Urinary bladder (tissue), 4 donors: ENCODE results near the gene RNF150. TPM values are rescaled to one million over a fixed set of nuclear protein-coding genes. Genes with fewer than 3 reads are reported as not detected.

Source experiments
- DNase-seq: peaks from one replicate; pipeline ENCODE4 v3.0.0-alpha.2; 2015; ENCODE audit errors: extremely low spot score
- H3K27ac ChIP-seq: one replicate; pipeline ENCODE4 v1.5.1; 2013; ENCODE audit warnings: low read depth, mild to moderate bottlenecking, moderate library complexity
- H3K36me3 ChIP-seq: one replicate; pipeline ENCODE4 v1.6.1; 2013; ENCODE audit warnings: mild to moderate bottlenecking, moderate library complexity; ENCODE audit not compliant: insufficient read depth
- H3K4me1 ChIP-seq: one replicate; pipeline ENCODE4 v1.6.1; 2013; ENCODE audit warnings: mild to moderate bottlenecking, moderate library complexity; ENCODE audit not compliant: insufficient read depth
- H3K4me3 ChIP-seq: one replicate; pipeline ENCODE4 v1.5.1; 2013; ENCODE audit warnings: low read depth, low read length
- WGBS: extraction: QIAGEN DNeasy Blood & Tissue Kit; methylation state at CpG from one replicate; pipeline ENCODE4 v1.1.7; 2013; 5-methylcytosine and 5-hydroxymethylcytosine counted together
- polyA plus RNA-seq: library from polyadenylated mRNA; stranded (reverse); fragments of 200-250 nt; gene quantifications from one replicate; pipeline ENCODE4 v1.2.3, GENCODE V29; 2013
- total RNA-seq: library from RNA; depleted of rRNA; stranded (reverse); fragments of >200 nt; gene quantifications from one replicate; pipeline ENCODE4 v1.2.3, GENCODE V29; 2014
- donor health status: healthy with polysubstance abuse.
- donor health status: healthy.

RNF150 gene
- total and polyA plus RNA-seq, 2 donors = 13.2 to 41.3 TPM

GRCh38 chr4:141144207-141144606 lies 10.9 kb upstream of the RNF150 start:
- H3K4me3 ChIP-seq = no peak overlapping the region

DNA sequence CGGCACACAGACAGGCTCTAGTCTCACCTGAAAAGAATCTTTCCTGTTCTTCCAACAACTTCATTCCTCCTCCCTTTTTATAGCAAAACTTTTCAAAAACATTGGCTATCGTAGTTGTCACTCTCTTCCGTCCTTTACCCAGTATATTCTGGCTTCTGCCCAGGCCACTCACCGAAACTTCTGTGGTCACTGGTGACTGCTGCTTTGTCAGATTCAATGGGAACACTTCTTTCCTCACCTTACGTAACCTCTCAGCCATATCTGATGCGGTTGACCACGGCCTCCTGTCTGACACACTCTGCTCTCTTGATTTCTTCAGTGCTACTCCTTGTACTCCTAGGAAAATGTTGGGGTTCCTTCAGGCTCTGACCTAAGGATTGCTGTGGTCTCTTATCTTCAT lies 9.2 kb upstream of the RNF150 start:
- WGBS = 88% methylated on average over 7 of the region's 7 CpGs

More at GRCh38 chr4:141144207-141144606, 10.9 kb upstream of the RNF150 start:
- no peaks in the 10 kb centered on the region for H3K36me3 ChIP-seq
- no peak for DNase-seq
- WGBS = 94% methylated on average over 2 of the region's 2 CpGs
- H3K4me1 ChIP-seq = no peaks in the 10 kb centered on the region
- H3K27ac ChIP-seq = no peak overlapping the region

DNA sequence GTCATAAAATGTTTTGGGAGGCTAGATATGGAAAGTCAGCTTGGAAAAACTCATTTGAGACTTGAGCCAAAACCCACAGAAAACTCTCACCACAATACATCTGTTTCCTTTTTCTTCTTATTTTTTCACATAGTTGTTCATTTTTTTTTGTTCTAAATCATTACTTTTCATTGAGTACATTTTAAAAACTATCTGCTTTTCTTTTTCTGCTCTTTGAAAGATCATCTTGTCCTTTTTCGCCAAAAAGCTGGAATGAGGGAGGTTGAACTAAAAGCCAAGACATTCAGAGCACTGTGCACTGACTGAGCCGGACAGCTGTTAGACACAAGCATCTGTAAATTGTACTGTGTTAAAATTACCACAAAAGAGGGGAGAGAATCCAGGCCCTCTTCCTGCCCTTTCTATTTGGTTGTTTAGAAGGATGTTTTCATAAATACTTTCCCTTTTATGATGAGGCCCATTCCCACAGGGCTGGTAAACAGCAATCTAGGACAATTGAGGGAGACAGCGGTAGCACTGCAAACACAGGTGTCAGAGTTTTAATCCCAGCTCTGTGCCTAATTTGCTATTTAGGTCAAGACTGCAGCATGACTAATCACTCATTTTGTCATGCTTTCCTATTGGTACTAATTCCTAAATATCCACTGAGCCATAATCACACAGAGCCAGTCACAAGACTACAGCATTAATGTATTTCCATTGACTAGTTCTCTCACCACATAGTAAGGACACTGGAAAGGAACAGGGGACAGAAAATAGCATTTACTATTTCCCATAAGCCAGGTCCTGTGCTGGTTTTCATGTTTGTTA lies 7.3 kb upstream of the RNF150 start:
- no peak for DNase-seq
- H3K4me3 ChIP-seq = no peak overlapping the region
- no peaks in the 10 kb centered on the region for H3K36me3 ChIP-seq
- H3K4me1 ChIP-seq = no peaks in the 10 kb centered on the region
- no peak overlapping the region for H3K27ac ChIP-seq
- WGBS = 65% methylated on average over 3 of the region's 3 CpGs

More for the DNA sequence above, 9.2 kb upstream of the RNF150 start:
- no peak overlapping the region for H3K27ac ChIP-seq
- no peaks in the 10 kb centered on the region for H3K4me1 ChIP-seq
- DNase-seq = no peak
- H3K36me3 ChIP-seq = no peaks in the 10 kb centered on the region
- no peak overlapping the region for H3K4me3 ChIP-seq

- no peak overlapping the region for H3K4me3 ChIP-seq
- 41% methylated on average over 11 of the region's 11 CpGs for WGBS
These were observed 1.0 kb upstream of the RNF150 start for GRCh38 chr4:141133999-141134995.

GRCh38 chr4:141132709-141133145 lies 542 bp downstream of the RNF150 start:
- no peaks in the 10 kb centered on the region for H3K36me3 ChIP-seq
- no peaks in the 10 kb centered on the region for H3K4me1 ChIP-seq
- H3K27ac ChIP-seq = no peak overlapping the region
- peak overlapping the region; percentile 78 for H3K4me3 ChIP-seq
- under 1% methylated on average over 42 of the region's 42 CpGs for WGBS
- DNase-seq = no peak

More at GRCh38 chr4:141133999-141134995, 1.0 kb upstream of the RNF150 start:
- no peak for DNase-seq
- no peaks in the 10 kb centered on the region for H3K4me1 ChIP-seq
- H3K27ac ChIP-seq = no peak overlapping the region
- H3K36me3 ChIP-seq = no peaks in the 10 kb centered on the region

- Histone ChIP-seq H3K4me3 (peak overlapping the region; percentile 78), H3K36me3 (no peaks in the 10 kb centered on the region), H3K4me1 (no peaks in the 10 kb centered on the region), H3K27ac (no peak overlapping the region)
- WGBS = under 1% methylated on average over 64 of the region's 64 CpGs
- no peak for DNase-seq
These were observed 1.1 kb downstream of the RNF150 start for GRCh38 chr4:141132072-141132708.

- Histone ChIP-seq H3K27ac (no peak overlapping the region), H3K4me3 (peak overlapping the region; percentile 78), H3K36me3 (no peaks in the 10 kb centered on the region), H3K4me1 (no peaks in the 10 kb centered on the region)
- 13% methylated on average over 8 of the region's 8 CpGs for WGBS
- no peak for DNase-seq
These were observed 1.6 kb downstream of the RNF150 start for GRCh38 chr4:141131723-141132071.

- 48% methylated on average over 6 of the region's 6 CpGs for WGBS
- Histone ChIP-seq H3K27ac (no peak overlapping the region), H3K4me1 (no peaks in the 10 kb centered on the region), H3K4me3 (peak overlapping the region; percentile 78), H3K36me3 (no peaks in the 10 kb centered on the region)
- DNase-seq = no peak
These were observed 2.2 kb downstream of the RNF150 start for GRCh38 chr4:141130947-141131605.

DNA sequence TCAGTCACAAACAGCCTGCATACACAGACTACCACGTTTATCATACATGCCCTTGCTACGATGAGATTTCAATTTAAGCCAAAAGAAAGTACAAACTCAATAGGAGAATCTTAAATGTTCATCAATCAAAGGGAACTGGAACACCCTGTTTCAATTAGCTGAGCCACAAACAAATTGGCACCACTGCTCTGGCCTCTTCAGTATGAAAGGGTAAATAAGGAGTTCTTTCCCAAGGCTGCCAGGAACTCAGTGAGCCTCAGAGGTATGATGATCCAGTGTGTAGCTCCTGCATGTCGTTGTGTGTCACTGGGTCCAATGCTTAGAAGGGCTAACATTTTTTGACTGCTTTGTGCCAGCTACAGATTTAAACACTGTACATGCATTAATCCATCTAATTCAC lies 5.4 kb downstream of the RNF150 start:
- Histone ChIP-seq H3K4me3 (no peak overlapping the region), H3K27ac (no peak overlapping the region), H3K4me1 (no peaks in the 10 kb centered on the region), H3K36me3 (no peaks in the 10 kb centered on the region)
- no peak for DNase-seq
- 66% methylated on average over 3 of the region's 3 CpGs for WGBS

GRCh38 chr4:141126769-141127168 lies 6.5 kb downstream of the RNF150 start:
- Histone ChIP-seq H3K4me3 (no peak overlapping the region), H3K27ac (no peak overlapping the region), H3K36me3 (no peaks in the 10 kb centered on the region), H3K4me1 (no peaks in the 10 kb centered on the region)
- 86% methylated on average over 4 of the region's 4 CpGs for WGBS
- DNase-seq = no peak

DNA sequence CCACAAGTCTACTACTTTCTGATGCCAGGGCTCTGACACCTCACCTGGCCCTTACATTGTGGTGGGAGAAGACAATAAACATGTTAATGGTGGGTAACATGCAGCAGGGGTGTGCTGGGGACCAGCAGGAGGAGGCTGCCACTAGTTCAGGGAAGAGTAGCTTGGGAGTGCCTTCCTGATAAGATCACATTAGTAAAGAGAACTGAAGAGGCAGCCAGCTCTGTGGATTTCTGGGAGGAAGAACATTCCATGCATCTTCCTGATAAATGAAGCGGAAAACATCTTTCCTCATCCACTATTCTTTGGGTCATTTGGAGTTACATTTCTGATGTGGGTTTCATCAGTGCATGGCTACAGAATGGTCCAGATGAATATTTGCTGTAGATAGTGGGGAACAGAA lies 9.0 kb downstream of the RNF150 start:
- Histone ChIP-seq H3K36me3 (no peaks in the 10 kb centered on the region), H3K4me3 (no peak overlapping the region), H3K4me1 (no peaks in the 10 kb centered on the region), H3K27ac (no peak overlapping the region)
- 94% methylated on average over 1 of the region's 1 CpG for WGBS
- no peak for DNase-seq

- Histone ChIP-seq H3K36me3 (no peaks in the 10 kb centered on the region), H3K4me1 (no peaks in the 10 kb centered on the region), H3K4me3 (no peak overlapping the region), H3K27ac (no peak overlapping the region)
- WGBS = 80% methylated on average over 9 of the region's 9 CpGs
- no peak for DNase-seq
These were observed 11.4 kb downstream of the RNF150 start for GRCh38 chr4:141121768-141122454.
